Measurements from ENCODE around the gene FHIT.

DNA sequence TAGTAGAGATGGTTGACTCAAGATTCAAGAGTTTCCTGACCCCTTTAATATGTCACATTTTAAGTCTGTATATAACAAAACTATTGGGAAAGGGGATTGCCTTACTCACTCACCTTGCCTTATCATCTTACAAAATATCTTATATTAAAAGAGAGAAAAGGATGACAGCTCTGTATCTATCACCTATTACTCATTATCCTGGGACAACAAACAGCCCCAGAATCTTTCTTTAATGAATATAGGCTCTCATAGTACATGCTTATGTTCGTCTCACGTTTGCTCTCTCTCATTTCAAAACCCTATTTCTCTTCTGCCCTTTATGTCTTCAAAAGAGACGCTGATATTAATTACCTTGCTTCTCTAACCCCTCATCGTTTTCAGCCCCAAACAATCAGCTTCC lies 1178.0 kb downstream of the FHIT start:
- TF ChIP-seq POLR2A (IDR thresholded peaks at IDR 0.05; ENCODE audit: low read depth, low read length) (no peak), POLR2AphosphoS5 (IDR thresholded peaks at IDR 0.05; ENCODE audit: low read depth, low read length) (no peak)

Data from GM12892 (cell line).